OCI-LY7 (cell line): ENCODE results near the gene TMPRSS9. TPM values are rescaled to one million over a fixed set of nuclear protein-coding genes. Genes with fewer than 3 reads are reported as not detected.
A peak's percentile ranks its signal among the peaks of the same experiment; 100 is the strongest.

ENCODE experiments used
- BruUV-seq: library from RNA; stranded (reverse); fragments of 400-500 nt; replicated peaks from 2 replicates; lab custom pipeline; 2021; lab: Mats Ljungman, UMichigan
- CTCF ChIA-PET: fragments of 300-600 bp; sonication (Branson Sonifier 250); formaldehyde crosslinking; loops from one replicate; lab custom pipeline; 2022; ENCODE audit warnings: antibody characterized with exemption; ENCODE audit not compliant: unreplicated experiment; lab: Charles Lee
- POLR2A ChIA-PET: fragments of 300-600 bp; sonication (Branson Sonifier 250); formaldehyde crosslinking; loops from one replicate; lab custom pipeline; 2022; ENCODE audit warnings: antibody characterized with exemption; lab: Charles Lee
- DNase-seq: peaks from one replicate; pipeline ENCODE4 v3.0.0-alpha.2; 2015; ENCODE audit warnings: low spot score
- H2AFZ ChIP-seq: fragments of 200-600 bp; sonication (generic), shearing (Covaris generic); 2 replicates; pipeline ENCODE4 v1.6.1; 2014; ENCODE audit warnings: mild to moderate bottlenecking, antibody characterized with exemption, low read length, moderate library complexity
- H3K27ac ChIP-seq: fragments of 200-600 bp; sonication (generic); 2 replicates; pipeline ENCODE4 v1.5.1; 2014; ENCODE audit warnings: mixed run types, low read depth, mild to moderate bottlenecking, moderate library complexity, low read length, inconsistent platforms; ENCODE audit not compliant: poor library complexity, severe bottlenecking
- H3K36me3 ChIP-seq: fragments of 200-600 bp; sonication (generic); 2 replicates; pipeline ENCODE4 v1.6.1; 2014; ENCODE audit warnings: mild to moderate bottlenecking, antibody characterized with exemption, low read length, moderate library complexity, mixed read lengths; ENCODE audit not compliant: insufficient read depth
- H3K4me1 ChIP-seq: fragments of 200-600 bp; sonication (generic); 2 replicates; pipeline ENCODE4 v1.5.1; 2014; ENCODE audit warnings: mild to moderate bottlenecking, low read length; ENCODE audit not compliant: insufficient read depth, poor library complexity, severe bottlenecking
- H3K4me2 ChIP-seq: fragments of 200-600 bp; sonication (generic); 2 replicates; pipeline ENCODE4 v1.6.1; 2014; ENCODE audit warnings: mild to moderate bottlenecking, low read length
- H3K4me3 ChIP-seq: fragments of 200-600 bp; sonication (generic); 2 replicates; pipeline ENCODE4 v1.5.1; 2014; ENCODE audit warnings: mild to moderate bottlenecking, low read depth, low read length; ENCODE audit not compliant: poor library complexity, severe bottlenecking
- H3K79me2 ChIP-seq: fragments of 200-600 bp; sonication (generic); 2 replicates; pipeline ENCODE4 v1.6.1; 2016; ENCODE audit warnings: low read depth, mild to moderate bottlenecking, low read length, moderate library complexity, mixed read lengths; ENCODE audit not compliant: insufficient read depth
- H3K9me2 ChIP-seq: fragments of 200-600 bp; sonication (generic); 2 replicates; pipeline ENCODE4 v1.6.1; 2016; ENCODE audit warnings: mild to moderate bottlenecking, low read length, mixed read lengths; ENCODE audit not compliant: insufficient read depth
- H3K9me3 ChIP-seq: fragments of 200-600 bp; sonication (generic); 2 replicates; pipeline ENCODE4 v1.6.1; 2014; ENCODE audit warnings: mild to moderate bottlenecking, mixed run types, low read length, mixed read lengths
- H4K20me1 ChIP-seq: fragments of 200-600 bp; sonication (generic); 2 replicates; pipeline ENCODE4 v1.6.1; 2014; ENCODE audit warnings: mild to moderate bottlenecking, antibody characterized with exemption, low read length, moderate library complexity, mixed read lengths; ENCODE audit not compliant: insufficient read depth
- CTCF ChIP-seq: fragments of 200-600 bp; sonication (generic); conservative IDR thresholded peaks from 2 replicates; pipeline ENCODE4 v1.5.1; 2014; ENCODE audit warnings: mild to moderate bottlenecking, antibody characterized with exemption, low read length, moderate library complexity, mixed read lengths
- EZH2phosphoT487 ChIP-seq: fragments of 200-600 bp; sonication (generic); IDR thresholded peaks from 2 replicates; pipeline ENCODE4 v1.6.1; 2018; ENCODE audit warnings: low read depth, borderline replicate concordance, mild to moderate bottlenecking, mixed run types, antibody characterized with exemption, low read length, moderate library complexity, mixed read lengths
- intact Hi-C: fragments of 100-400 bp; cut with micrococcal nuclease; formaldehyde crosslinking; loops from one replicate; pipeline ENCODE4 v1.10.0; 2022; ENCODE audit not compliant: unreplicated experiment
- total RNA-seq, 2 experiments: library from RNA; depleted of rRNA in 1 of 2; stranded (reverse); fragments of >200 nt in 1 of 2; shearing (Covaris generic) in 1 of 2; gene quantifications; 2 replicates each; pipeline ENCODE4 v1.2.3, GENCODE V29; 2014 to 2022

Gene TMPRSS9
- total RNA-seq, 2 experiments from 2014 or later = 0.44 TPM; not detected in 1

DNA sequence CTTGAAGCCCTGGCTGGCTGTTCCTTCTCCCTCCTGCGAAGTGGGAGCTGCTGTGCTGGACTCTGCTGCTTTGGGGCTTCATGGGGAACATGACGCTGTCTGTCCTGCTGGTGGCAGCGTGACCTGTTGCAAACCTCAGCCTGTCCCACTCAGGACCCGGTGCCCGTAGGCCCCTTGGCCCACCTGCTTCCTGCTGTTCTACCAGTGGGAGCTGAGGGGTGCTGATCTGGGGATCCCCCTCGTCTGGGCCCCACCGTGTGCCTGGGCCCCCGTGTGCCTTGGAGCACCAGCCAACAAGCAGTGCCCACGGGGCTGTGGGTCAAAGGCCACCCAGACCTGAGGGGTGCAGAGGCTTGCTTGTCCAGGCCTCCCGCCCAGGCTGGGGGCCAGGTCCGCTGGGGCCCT is 26.3 kb upstream of the TMPRSS9 start:
- H3K4me2 ChIP-seq = no peak overlapping the region
- no peak for DNase-seq
- peak overlapping the region; percentile 94 for H3K27ac ChIP-seq

DNA sequence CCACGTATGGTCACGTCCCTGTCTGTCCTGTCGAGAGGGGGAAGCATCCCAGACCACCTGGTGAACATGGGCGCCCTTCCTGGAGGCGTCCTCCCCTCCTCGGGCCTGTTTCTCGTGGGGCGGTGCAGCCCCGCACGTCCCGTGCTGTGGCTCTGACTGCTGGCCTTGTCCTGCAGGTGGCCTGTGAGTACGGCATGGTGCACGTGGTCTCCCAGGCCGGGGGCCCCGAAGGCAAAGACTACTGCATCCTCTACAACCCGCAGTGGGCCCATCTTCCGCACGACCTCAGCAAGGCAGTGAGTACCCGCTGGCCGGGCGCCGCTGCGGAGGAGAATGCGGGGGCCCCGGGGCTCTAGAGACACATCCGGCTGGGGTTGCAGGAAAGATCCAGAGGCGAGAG is 25.6 kb upstream of the TMPRSS9 start:
- CTCF ChIA-PET = no interaction called here

More for the DNA sequence above, 26.3 kb upstream of the TMPRSS9 start:
- ChIA-PET POLR2A (interaction anchor here (0.6 kb wide), 1 partner anchor 157 kb away, joined by 3 read pairs; no protein-coding TSS in a partner anchor), CTCF (no interaction called here)
- BruUV-seq = no TSS peak
- Histone ChIP-seq H2AFZ (no peak overlapping the region), H3K4me1 (peaks cover 49% of the 10 kb centered on the region), H3K36me3 (peaks cover 29% of the 10 kb centered on the region), H3K9me2 (no peaks in the 10 kb centered on the region), H3K4me3 (no peak overlapping the region), H4K20me1 (no peaks in the 10 kb centered on the region), H3K9me3 (peaks cover 5% of the 10 kb centered on the region; the same call in 1 of the 2 replicates), H3K79me2 (peaks cover 53% of the 10 kb centered on the region)
- intact Hi-C loops = loop anchor here (5.0 kb wide), 1 partner anchor 293 kb away; no protein-coding TSS in a partner anchor
- TF ChIP-seq CTCF (no peak; the same call in 1 of the 2 replicates), EZH2phosphoT487 (no peak)

More for the DNA sequence above, 25.6 kb upstream of the TMPRSS9 start:
- POLR2A ChIA-PET = no interaction called here
- no peak overlapping the region for H3K27ac ChIP-seq
- no peak overlapping the region for H3K4me3 ChIP-seq
- no TSS peak for BruUV-seq
- TF ChIP-seq CTCF (no peak), EZH2phosphoT487 (no peak)
- no peak overlapping the region for H2AFZ ChIP-seq
- no peak for DNase-seq
- H4K20me1 ChIP-seq = no peaks in the 10 kb centered on the region
- no peaks in the 10 kb centered on the region for H3K9me2 ChIP-seq
- peaks cover 47% of the 10 kb centered on the region for H3K4me1 ChIP-seq
- intact Hi-C loops = loop anchor here (5.0 kb wide), 1 partner anchor 293 kb away; no protein-coding TSS in a partner anchor
- H3K36me3 ChIP-seq = peaks cover 30% of the 10 kb centered on the region
- H3K9me3 ChIP-seq = peaks cover 5% of the 10 kb centered on the region; the same call in 1 of the 2 replicates
- H3K79me2 ChIP-seq = peaks cover 47% of the 10 kb centered on the region
- no peak overlapping the region for H3K4me2 ChIP-seq
